ENCODE results near the gene HIVEP3. TPM values are rescaled to one million over a fixed set of nuclear protein-coding genes. Genes with fewer than 3 reads are reported as not detected.

Gene HIVEP3
- total RNA-seq, 1 experiment from 2014 or later = 1.2 TPM

GRCh38 chr1:41687007-41687406, 231.7 kb downstream of the HIVEP3 start:
- POLR2A ChIA-PET = no interaction called here

GRCh38 chr1:41683681-41684500, 234.8 kb downstream of the HIVEP3 start:
- H3K9me3 Mint-ChIP-seq (ENCODE audit: unreplicated experiment) = no peaks in the 10 kb centered on the region
- no peaks in the 10 kb centered on the region for H3K27me3 Mint-ChIP-seq (ENCODE audit: insufficient read depth, unreplicated experiment)
- no peak for DNase-seq (ENCODE audit: unreplicated experiment)
- peaks cover 3% of the 10 kb centered on the region for H3K4me1 Mint-ChIP-seq (ENCODE audit: insufficient read depth, unreplicated experiment)
- CTCF ChIA-PET = interaction anchor here (0.5 kb wide), 1 partner anchor 11 kb away, joined by 3 read pairs; no protein-coding TSS in a partner anchor
- no peak overlapping the region for H3K4me3 Mint-ChIP-seq (ENCODE audit: unreplicated experiment)
- TF ChIP-seq CTCF (IDR thresholded peaks at IDR 0.05; ENCODE audit: unreplicated experiment) = no peak
- no TSS peak for BruUV-seq (replicated peaks)
- no peak overlapping the region for H3K27ac Mint-ChIP-seq (ENCODE audit: low read depth, unreplicated experiment)
- intact Hi-C loops (cut with micrococcal nuclease) = no loop called here
- no peaks in the 10 kb centered on the region for H3K36me3 Mint-ChIP-seq (ENCODE audit: insufficient read depth, unreplicated experiment)
- POLR2A ChIA-PET = interaction anchor here (1.0 to 1.1 kb wide), 2 partner anchors 13 to 27 kb away, joined by 3 read pairs; no protein-coding TSS in a partner anchor

More at GRCh38 chr1:41687007-41687406, 231.7 kb downstream of the HIVEP3 start:
- CTCF ChIA-PET = no interaction called here
- H3K27ac Mint-ChIP-seq (ENCODE audit: low read depth, unreplicated experiment) = no peak overlapping the region
- TF ChIP-seq CTCF (IDR thresholded peaks at IDR 0.05; ENCODE audit: unreplicated experiment) = no peak
- no TSS peak for BruUV-seq (replicated peaks)
- peaks cover 5% of the 10 kb centered on the region for H3K4me1 Mint-ChIP-seq (ENCODE audit: insufficient read depth, unreplicated experiment)
- intact Hi-C loops (cut with micrococcal nuclease) = no loop called here
- H3K27me3 Mint-ChIP-seq (ENCODE audit: insufficient read depth, unreplicated experiment) = no peaks in the 10 kb centered on the region
- no peaks in the 10 kb centered on the region for H3K36me3 Mint-ChIP-seq (ENCODE audit: insufficient read depth, unreplicated experiment)
- no peak overlapping the region for H3K4me3 Mint-ChIP-seq (ENCODE audit: unreplicated experiment)
- no peaks in the 10 kb centered on the region for H3K9me3 Mint-ChIP-seq (ENCODE audit: unreplicated experiment)
- no peak for DNase-seq (ENCODE audit: unreplicated experiment)

- H3K4me1 Mint-ChIP-seq (ENCODE audit: insufficient read depth, unreplicated experiment) = peaks cover 12% of the 10 kb centered on the region
- ChIA-PET CTCF (no interaction called here), POLR2A (interaction anchor here (1.1 to 1.9 kb wide), 2 partner anchors 10 to 12 kb away, joined by 3 to 15 read pairs; no protein-coding TSS in a partner anchor)
- no peaks in the 10 kb centered on the region for H3K9me3 Mint-ChIP-seq (ENCODE audit: unreplicated experiment)
- intact Hi-C loops (cut with micrococcal nuclease) = no loop called here
- no peak overlapping the region for H3K27ac Mint-ChIP-seq (ENCODE audit: low read depth, unreplicated experiment)
- DNase-seq (ENCODE audit: unreplicated experiment) = no peak
- H3K36me3 Mint-ChIP-seq (ENCODE audit: insufficient read depth, unreplicated experiment) = no peaks in the 10 kb centered on the region
- TF ChIP-seq CTCF (IDR thresholded peaks at IDR 0.05; ENCODE audit: unreplicated experiment) = no peak
- no peak overlapping the region for H3K4me3 Mint-ChIP-seq (ENCODE audit: unreplicated experiment)
- BruUV-seq (replicated peaks) = no TSS peak
- H3K27me3 Mint-ChIP-seq (ENCODE audit: insufficient read depth, unreplicated experiment) = no peaks in the 10 kb centered on the region
These were observed 235.7 kb downstream of the HIVEP3 start for GRCh38 chr1:41682845-41683625.

GRCh38 chr1:41682149-41682548, 236.6 kb downstream of the HIVEP3 start:
- Mint-ChIP-seq H3K4me3 (ENCODE audit: unreplicated experiment) (no peak overlapping the region), H3K27ac (ENCODE audit: low read depth, unreplicated experiment) (no peak overlapping the region), H3K4me1 (ENCODE audit: insufficient read depth, unreplicated experiment) (peaks cover 13% of the 10 kb centered on the region), H3K27me3 (ENCODE audit: insufficient read depth, unreplicated experiment) (no peaks in the 10 kb centered on the region), H3K36me3 (ENCODE audit: insufficient read depth, unreplicated experiment) (no peaks in the 10 kb centered on the region), H3K9me3 (ENCODE audit: unreplicated experiment) (no peaks in the 10 kb centered on the region)
- BruUV-seq (replicated peaks) = no TSS peak
- intact Hi-C loops (cut with micrococcal nuclease) = no loop called here
- DNase-seq (ENCODE audit: unreplicated experiment) = no peak
- ChIA-PET CTCF (no interaction called here), POLR2A (interaction anchor here (1.9 kb wide), 1 partner anchor 9 kb away, joined by 15 read pairs; no protein-coding TSS in a partner anchor)
- TF ChIP-seq CTCF (IDR thresholded peaks at IDR 0.05; ENCODE audit: unreplicated experiment) = no peak

All from MCF 10A (cell line).